GM18907 (cell line): ENCODE data around the gene PHPT1.
"Not testable (repeated sequence)": the region's sequence is repeated elsewhere in the genome, so short reads cannot be mapped to it uniquely, and the experiment has no call there.

Source experiments
- ATAC-seq: cut with Tn5 transposase; IDR thresholded peaks from one replicate; pipeline ENCODE4 v1.9.1; 2021; ENCODE audit warnings: mild to moderate bottlenecking, moderate library complexity; ENCODE audit not compliant: unreplicated experiment

PHPT1 gene

GRCh38 chr9:136837146-136837855, 11.9 kb upstream of the PHPT1 start:
- ATAC-seq: no peak

GRCh38 chr9:136837856-136838277, 11.3 kb upstream of the PHPT1 start:
- not testable (repeated sequence) for ATAC-seq

GRCh38 chr9:136838314-136839228, 10.6 kb upstream of the PHPT1 start:
- ATAC-seq: no peak

GRCh38 chr9:136839229-136840139, 9.7 kb upstream of the PHPT1 start:
- no peak for ATAC-seq

- ATAC-seq: no peak
These were observed 8.9 kb upstream of the PHPT1 start for GRCh38 chr9:136840140-136840876.

GRCh38 chr9:136840877-136841645, 8.1 kb upstream of the PHPT1 start:
- ATAC-seq: no peak

GRCh38 chr9:136841646-136842379, 7.4 kb upstream of the PHPT1 start:
- not testable (repeated sequence) for ATAC-seq

- ATAC-seq: peak; percentile 70
These were observed 6.7 kb upstream of the PHPT1 start, which contains the start of gene AJM1 for GRCh38 chr9:136842380-136842948. AJM1 (plus strand) TSS chr9:136842478; CDS start chr9:136844415, 1,937 bp downstream.

- ATAC-seq: not testable (repeated sequence)
These were observed 5.9 kb upstream of the PHPT1 start for GRCh38 chr9:136843159-136843800.

GRCh38 chr9:136843801-136844740, 5.1 kb upstream of the PHPT1 start:
- not testable (repeated sequence) for ATAC-seq

- ATAC-seq: no peak
These were observed 4.3 kb upstream of the PHPT1 start for GRCh38 chr9:136844761-136845464.

- no peak for ATAC-seq
These were observed 3.5 kb upstream of the PHPT1 start for GRCh38 chr9:136845465-136846260.

- no peak for ATAC-seq
These were observed 2.7 kb upstream of the PHPT1 start for GRCh38 chr9:136846376-136847087.

- no peak for ATAC-seq
These were observed 2.0 kb upstream of the PHPT1 start for GRCh38 chr9:136847088-136847825.
